Ishikawa (cell line): ENCODE results near the gene LTO1.

Experiments
- CEBPB ChIP-seq: IDR thresholded peaks from 2 replicates; pipeline ENCODE4 v1.6.1; 2012
- CREB1 ChIP-seq: IDR thresholded peaks from 2 replicates; pipeline ENCODE4 v1.6.1; 2012; ENCODE audit warnings: low read depth
- EP300 ChIP-seq: IDR thresholded peaks from 2 replicates; pipeline ENCODE4 v1.6.1; 2012; ENCODE audit warnings: borderline replicate concordance
- FOXM1 ChIP-seq: IDR thresholded peaks from 2 replicates; pipeline ENCODE4 v1.6.1; 2012; ENCODE audit warnings: low read depth, borderline replicate concordance
- MAX ChIP-seq: IDR thresholded peaks from 2 replicates; pipeline ENCODE4 v1.6.1; 2012
- RAD21 ChIP-seq: IDR thresholded peaks from 2 replicates; pipeline ENCODE4 v1.6.1; 2012; ENCODE audit warnings: low read depth
- TAF1 ChIP-seq: IDR thresholded peaks from 2 replicates; pipeline ENCODE4 v1.6.1; 2012; ENCODE audit warnings: low read depth, mild to moderate bottlenecking
- TCF12 ChIP-seq: IDR thresholded peaks from 2 replicates; pipeline ENCODE4 v1.6.1; 2012; ENCODE audit warnings: low read depth
- TEAD4 ChIP-seq: IDR thresholded peaks from 2 replicates; pipeline ENCODE4 v1.6.1; 2012
- YY1 ChIP-seq: IDR thresholded peaks from 2 replicates; pipeline ENCODE4 v1.6.1; 2012; ENCODE audit warnings: low read depth
- ZBTB7A ChIP-seq: IDR thresholded peaks from 2 replicates; pipeline ENCODE4 v1.6.1; 2012; ENCODE audit warnings: low read depth
- TF ChIP-seq, protein P1 (sequence below): IDR thresholded peaks from 2 replicates; pipeline ENCODE4 v1.6.1; 2012; ENCODE audit warnings: low read depth, mild to moderate bottlenecking

DNA sequence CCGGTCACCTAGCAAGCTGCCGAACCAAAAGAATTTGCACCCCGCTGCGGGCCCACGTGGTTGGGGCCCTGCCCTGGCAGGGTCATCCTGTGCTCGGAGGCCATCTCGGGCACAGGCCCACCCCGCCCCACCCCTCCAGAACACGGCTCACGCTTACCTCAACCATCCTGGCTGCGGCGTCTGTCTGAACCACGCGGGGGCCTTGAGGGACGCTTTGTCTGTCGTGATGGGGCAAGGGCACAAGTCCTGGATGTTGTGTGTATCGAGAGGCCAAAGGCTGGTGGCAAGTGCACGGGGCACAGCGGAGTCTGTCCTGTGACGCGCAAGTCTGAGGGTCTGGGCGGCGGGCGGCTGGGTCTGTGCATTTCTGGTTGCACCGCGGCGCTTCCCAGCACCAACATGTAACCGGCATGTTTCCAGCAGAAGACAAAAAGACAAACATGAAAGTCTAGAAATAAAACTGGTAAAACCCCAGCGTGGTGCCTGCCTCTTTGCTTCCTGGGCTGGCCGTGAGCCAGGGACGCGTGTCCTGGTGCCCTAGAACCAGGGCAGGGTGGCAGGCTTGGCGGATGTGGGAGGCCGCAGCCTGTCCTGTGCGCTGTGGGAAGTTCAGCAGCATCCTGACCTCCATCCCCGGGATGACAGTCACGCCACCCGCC lies 21.0 kb downstream of the LTO1 start:
- no peak for TF ChIP-seq EP300
- no peak for TF ChIP-seq ZBTB7A
- TF ChIP-seq TCF12: 0 out of 2 replicates have a peak, but pooled peaks have one; percentile 4
- no peak for TF ChIP-seq CREB1
- TF ChIP-seq, protein P1, sequence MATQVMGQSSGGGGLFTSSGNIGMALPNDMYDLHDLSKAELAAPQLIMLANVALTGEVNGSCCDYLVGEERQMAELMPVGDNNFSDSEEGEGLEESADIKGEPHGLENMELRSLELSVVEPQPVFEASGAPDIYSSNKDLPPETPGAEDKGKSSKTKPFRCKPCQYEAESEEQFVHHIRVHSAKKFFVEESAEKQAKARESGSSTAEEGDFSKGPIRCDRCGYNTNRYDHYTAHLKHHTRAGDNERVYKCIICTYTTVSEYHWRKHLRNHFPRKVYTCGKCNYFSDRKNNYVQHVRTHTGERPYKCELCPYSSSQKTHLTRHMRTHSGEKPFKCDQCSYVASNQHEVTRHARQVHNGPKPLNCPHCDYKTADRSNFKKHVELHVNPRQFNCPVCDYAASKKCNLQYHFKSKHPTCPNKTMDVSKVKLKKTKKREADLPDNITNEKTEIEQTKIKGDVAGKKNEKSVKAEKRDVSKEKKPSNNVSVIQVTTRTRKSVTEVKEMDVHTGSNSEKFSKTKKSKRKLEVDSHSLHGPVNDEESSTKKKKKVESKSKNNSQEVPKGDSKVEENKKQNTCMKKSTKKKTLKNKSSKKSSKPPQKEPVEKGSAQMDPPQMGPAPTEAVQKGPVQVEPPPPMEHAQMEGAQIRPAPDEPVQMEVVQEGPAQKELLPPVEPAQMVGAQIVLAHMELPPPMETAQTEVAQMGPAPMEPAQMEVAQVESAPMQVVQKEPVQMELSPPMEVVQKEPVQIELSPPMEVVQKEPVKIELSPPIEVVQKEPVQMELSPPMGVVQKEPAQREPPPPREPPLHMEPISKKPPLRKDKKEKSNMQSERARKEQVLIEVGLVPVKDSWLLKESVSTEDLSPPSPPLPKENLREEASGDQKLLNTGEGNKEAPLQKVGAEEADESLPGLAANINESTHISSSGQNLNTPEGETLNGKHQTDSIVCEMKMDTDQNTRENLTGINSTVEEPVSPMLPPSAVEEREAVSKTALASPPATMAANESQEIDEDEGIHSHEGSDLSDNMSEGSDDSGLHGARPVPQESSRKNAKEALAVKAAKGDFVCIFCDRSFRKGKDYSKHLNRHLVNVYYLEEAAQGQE: no peak
- TF ChIP-seq MAX: no peak
- TF ChIP-seq YY1: no peak
- no peak for TF ChIP-seq TAF1
- no peak for TF ChIP-seq FOXM1
- TF ChIP-seq CEBPB: no peak
- TF ChIP-seq RAD21: no peak
- no peak for TF ChIP-seq TEAD4
